Head of caudate nucleus (tissue), 42 donors: ENCODE measurements around the gene SHC1.

Experiments
- DNase-seq, 42 donors: peaks; one replicate each; pipeline versions ENCODE4 v3.0.0 to v3.0.0-alpha.2; 2020 to 2021; ENCODE audit warnings: mixed read lengths in 7 of 42
- intact Hi-C: fragments of 100-400 bp; cut with DNase I; formaldehyde crosslinking; loops from one replicate; pipeline ENCODE4 v1.15.0; 2022

Gene SHC1

DNA sequence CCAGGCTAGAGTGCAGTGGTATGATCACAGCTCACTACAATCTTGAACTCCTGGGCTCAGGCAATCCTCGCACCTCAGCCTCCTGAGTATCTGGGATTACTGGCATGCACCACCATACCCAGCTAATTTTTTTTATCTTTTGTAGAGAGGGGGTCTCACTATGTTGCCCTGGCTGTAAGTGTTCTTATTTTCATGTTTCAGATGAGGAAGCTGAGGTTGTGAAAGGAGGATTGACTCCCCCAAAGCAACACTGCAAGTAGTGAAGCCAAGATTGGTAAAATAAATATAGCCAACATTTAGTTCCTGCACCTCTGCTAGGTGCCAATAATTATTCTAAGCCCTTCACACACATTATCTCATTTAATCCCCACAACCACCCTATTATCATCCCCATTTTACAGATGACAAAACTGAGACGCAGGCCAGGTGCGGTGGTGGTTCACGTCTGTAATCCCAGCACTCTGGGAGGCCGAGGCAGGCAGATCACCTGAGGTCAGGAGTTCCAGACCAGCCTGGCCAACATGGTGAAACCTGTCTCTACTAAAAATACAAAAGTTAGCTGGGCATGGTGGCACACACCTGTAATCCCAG, 36.1 kb downstream of the SHC1 start:
- intact Hi-C loops = no loop called here
- no peak for DNase-seq

DNA sequence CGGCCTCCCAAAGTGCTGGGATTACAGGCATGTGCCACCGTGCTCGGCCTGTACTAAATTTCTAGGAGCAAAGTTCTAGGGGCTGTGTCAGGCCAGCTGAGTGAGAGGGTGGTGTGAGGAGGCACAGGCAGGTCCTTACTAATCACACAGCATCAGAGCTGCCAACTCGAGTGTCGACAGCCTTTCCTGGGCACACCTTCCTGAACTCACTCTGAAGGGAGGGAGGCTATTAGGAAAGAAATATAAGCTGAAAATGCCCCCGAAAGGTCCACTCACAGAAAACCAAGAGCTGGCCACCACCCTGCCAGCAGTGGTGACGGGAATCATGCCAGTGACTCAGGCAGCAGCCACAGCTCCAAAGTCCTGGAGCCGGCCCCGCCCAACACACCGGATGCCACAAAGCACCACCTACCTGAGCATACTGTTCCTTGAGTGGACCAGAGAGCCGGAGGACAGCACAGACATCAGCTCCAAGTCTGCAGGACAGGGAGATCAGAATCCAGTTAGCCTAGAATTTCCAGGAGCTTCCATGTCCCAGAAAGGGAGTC, 38.5 kb downstream of the SHC1 start:
- intact Hi-C loops = no loop called here
- DNase-seq = no peak

DNA sequence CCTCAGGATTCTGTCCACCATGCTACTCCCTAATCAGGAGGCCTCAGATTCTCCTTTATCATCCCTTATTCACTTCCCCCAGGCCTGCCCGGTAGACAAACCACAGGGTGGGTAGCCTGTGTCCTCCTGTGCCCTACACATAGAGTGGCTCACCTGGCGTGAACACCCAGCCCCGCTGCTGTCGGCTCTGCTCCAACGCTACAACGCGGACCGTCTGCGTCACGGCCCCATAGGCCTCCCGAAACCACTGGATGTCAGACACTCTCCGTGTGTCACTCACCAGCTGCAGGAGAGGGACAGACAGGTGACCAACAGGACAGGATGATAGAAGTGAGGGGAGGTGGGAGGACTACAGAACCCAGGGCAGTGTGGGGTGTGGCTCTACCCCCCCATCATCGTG, 44.3 kb downstream of the SHC1 start:
- no peak for DNase-seq
- intact Hi-C loops = no loop called here

DNA sequence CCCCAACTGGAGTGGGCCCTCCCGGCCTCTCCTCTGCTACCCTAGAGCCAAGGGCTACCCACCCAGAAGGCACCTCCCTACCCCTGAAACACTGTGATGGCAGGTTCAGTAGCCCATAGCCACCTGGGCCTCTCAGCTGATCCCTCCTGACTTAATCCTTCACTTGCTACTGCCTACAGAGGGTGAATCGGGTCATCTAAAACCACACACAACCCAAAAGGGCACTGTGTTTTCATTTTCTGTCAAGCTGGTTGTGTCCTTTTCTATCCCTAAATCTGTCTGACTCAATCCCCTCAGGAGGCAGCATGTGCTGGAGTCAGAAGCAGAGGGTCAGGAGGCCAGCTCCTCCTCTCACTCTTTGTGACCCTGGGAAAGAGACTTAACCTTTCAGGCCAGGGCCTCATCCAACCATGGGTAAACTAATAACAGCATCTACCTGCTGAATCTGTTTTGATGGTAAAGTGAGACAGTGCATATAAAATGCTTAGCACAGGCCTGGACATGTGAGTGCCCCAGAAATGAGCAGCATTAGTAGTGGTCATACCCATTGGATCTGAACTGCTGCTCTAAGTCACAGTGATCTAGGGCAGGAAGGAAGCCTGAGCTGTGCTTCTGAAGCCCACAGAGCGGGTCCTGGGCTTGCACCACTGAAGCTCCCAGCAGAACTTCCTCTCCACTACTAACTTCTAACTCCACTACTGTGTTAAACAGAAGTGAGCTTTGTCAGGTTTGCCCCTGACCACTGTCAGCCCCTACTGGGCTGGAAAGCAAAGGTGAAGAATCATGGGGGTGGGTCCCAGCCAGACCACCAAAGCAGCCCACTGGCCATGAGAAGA, 45.0 kb downstream of the SHC1 start:
- DNase-seq = no peak
- intact Hi-C loops = no loop called here

DNA sequence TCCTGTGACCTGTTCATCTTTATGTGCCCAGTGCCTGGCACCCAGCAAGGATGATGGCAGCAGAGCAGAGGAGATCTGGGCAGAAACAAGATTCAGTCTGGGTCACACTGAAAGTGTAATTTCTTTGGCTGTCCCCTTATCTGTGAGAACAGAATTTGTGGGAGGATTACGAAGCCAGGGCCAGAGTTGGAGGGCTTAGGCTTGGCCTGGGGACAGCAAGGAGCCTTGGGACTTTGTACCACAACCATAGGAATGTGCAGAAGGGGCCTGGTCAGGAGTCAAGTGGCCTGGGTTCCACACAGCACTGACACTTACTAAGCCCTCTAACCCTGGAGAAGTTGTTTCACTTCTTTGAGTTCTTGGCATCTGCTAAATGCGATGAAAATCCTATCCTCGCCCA, 46.9 kb downstream of the SHC1 start:
- intact Hi-C loops = no loop called here
- no peak for DNase-seq

DNA sequence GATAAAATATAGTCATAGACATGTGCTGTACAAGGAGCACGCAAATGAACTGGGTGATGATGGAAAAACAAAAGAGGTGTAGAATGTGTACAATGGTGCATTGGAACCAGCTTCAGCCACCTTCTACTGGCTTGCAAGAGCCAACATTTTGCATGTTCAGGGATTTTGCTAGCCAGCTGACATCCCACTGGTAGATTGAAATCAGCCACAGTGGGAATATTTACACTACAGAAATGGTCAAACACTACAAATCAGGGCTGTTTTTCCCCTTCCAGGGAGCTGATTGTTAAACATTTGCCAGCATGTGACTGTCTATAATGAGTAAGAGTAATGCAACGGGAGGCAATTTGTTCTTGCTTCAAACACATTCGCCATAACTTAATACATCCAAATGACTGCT, 57.3 kb downstream of the SHC1 start:
- intact Hi-C loops = no loop called here
- DNase-seq = no peak

DNA sequence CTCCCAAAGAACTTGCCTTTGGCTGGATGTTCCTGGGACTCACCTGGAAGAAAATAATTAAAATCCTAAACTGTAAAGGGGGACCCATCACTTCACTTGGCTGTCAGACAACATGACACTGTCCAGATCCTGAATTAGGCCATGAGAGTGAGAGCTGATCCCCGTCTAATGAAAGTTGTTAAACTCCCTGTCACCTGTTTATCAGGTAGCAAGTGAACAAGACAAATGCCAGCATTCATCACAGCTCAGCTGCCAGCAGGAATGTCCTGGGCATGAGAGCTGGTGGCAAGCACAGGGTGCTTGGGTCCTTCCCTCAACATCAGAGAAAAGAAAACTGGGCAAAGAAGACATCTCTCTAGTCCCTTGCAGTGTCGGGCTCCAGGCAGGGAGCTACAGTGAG, 57.8 kb downstream of the SHC1 start:
- no peak for DNase-seq
- intact Hi-C loops = no loop called here
